Activated CD4-positive, alpha-beta memory T cell treated with anti-CD3 and anti-CD28 coated beads for 36 hours (primary cell): ENCODE results near the gene BTBD3. TPM values are rescaled to one million over a fixed set of nuclear protein-coding genes. Genes with fewer than 3 reads are reported as not detected.
A peak's percentile ranks its signal among the peaks of the same experiment; 100 is the strongest.

Source experiments
- CTCF ChIA-PET: fragments of 350-600 bp; sonication (Branson Sonifier 250); formaldehyde crosslinking; loops from one replicate; lab custom pipeline; 2021; ENCODE audit warnings: antibody characterized with exemption, inconsistent platforms; lab: Charles Lee
- POLR2A ChIA-PET: fragments of 350-600 bp; sonication (Branson Sonifier 250); formaldehyde crosslinking; loops from one replicate; lab custom pipeline; 2021; ENCODE audit warnings: antibody characterized with exemption; lab: Charles Lee
- DNase-seq: peaks from one replicate; pipeline ENCODE4 v3.0.0-alpha.2; 2020
- H3K27ac Mint-ChIP-seq: one replicate; pipeline ENCODE4 v1.8.0; 2021; ENCODE audit warnings: mixed read lengths
- H3K27me3 Mint-ChIP-seq: one replicate; pipeline ENCODE4 v1.8.0; 2021; ENCODE audit warnings: mixed read lengths
- H3K36me3 Mint-ChIP-seq: one replicate; pipeline ENCODE4 v1.8.0; 2021; ENCODE audit warnings: mixed read lengths
- H3K4me1 Mint-ChIP-seq: one replicate; pipeline ENCODE4 v1.8.0; 2021; ENCODE audit warnings: low read depth, mixed read lengths
- H3K4me3 Mint-ChIP-seq: one replicate; pipeline ENCODE4 v1.8.0; 2021; ENCODE audit warnings: mild to moderate bottlenecking, mixed read lengths
- H3K9me3 Mint-ChIP-seq: one replicate; pipeline ENCODE4 v1.8.0; 2021; ENCODE audit warnings: mixed read lengths
- intact Hi-C: fragments of 100-400 bp; cut with micrococcal nuclease; formaldehyde crosslinking; loops from one replicate; pipeline ENCODE4 v1.15.1; 2023
- total RNA-seq, 2 experiments: library from RNA; stranded (reverse); gene quantifications; one replicate each; pipeline ENCODE4 v1.2.3, GENCODE V29; 2021

BTBD3 gene
- total RNA-seq, result 1 to 10 TPM; 1.9 to 2.0 TPM

- no peak for DNase-seq
- no peak within 1 kb of the TSS for H3K4me3 Mint-ChIP-seq
- no peak within 1 kb of the TSS for H3K27ac Mint-ChIP-seq
- H3K9me3 Mint-ChIP-seq, result no peaks in the 10 kb centered on the region
- intact Hi-C loops, result no loop called here
- ChIA-PET CTCF (no interaction called here), POLR2A (no interaction called here)
- no peaks in the 10 kb centered on the region for H3K4me1 Mint-ChIP-seq
- H3K27me3 Mint-ChIP-seq, result no peaks in the 10 kb centered on the region
- H3K36me3 Mint-ChIP-seq, result no peaks in the 10 kb centered on the region
These were observed at the start of gene BTBD3 for GRCh38 chr20:11917663-11918062. TSS of gene BTBD3 (plus strand) at chr20:11917893. CDS start at chr20:11918276, 383 bp downstream.

DNA sequence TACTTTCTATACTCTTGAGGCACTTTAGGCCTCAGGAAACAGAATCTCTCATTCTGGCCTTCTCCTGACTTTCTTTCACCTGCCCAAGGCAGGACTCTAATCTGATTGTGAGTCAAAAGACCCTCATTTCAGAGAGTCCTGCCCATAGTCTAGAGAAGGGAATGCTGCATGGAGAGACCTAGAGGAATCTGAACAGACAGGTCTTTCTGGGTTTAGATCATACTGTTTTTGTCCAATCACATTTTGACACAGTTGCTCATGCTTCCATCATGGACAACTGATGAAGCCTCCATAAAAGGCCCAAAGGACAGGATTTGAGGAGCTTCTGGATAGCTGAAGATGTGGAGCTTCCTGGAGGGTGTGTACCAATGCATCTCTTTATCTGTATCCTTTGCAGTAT, 48.1 kb upstream of the BTBD3 start:
- Mint-ChIP-seq H3K36me3 (no peaks in the 10 kb centered on the region), H3K4me3 (no peak overlapping the region), H3K27me3 (no peaks in the 10 kb centered on the region), H3K4me1 (no peaks in the 10 kb centered on the region), H3K9me3 (no peaks in the 10 kb centered on the region), H3K27ac (no peak overlapping the region)
- CTCF ChIA-PET, result no interaction called here
- intact Hi-C loops, result no loop called here
- DNase-seq, result no peak
- POLR2A ChIA-PET, result no interaction called here

DNA sequence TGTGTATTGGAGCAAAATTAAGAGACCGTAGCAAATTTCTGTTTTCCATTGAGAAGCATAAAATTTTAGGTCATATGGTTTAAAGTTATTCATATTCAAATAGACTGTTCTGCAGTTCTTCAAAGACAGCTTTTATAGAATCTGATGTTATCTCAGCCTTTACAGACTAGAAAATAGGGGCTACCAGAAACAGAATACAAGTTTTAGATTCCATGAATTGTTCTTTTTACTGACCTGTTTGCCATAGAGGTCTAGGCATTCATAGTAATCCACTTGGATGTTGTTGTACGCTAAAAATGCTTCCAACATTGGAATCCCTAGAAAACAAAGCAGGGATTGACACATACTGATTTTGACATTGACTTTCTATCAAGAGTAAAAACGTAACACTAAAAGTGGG, 47.3 kb upstream of the BTBD3 start:
- no peak overlapping the region for H3K27ac Mint-ChIP-seq
- H3K4me1 Mint-ChIP-seq, result no peaks in the 10 kb centered on the region
- POLR2A ChIA-PET, result no interaction called here
- no peaks in the 10 kb centered on the region for H3K27me3 Mint-ChIP-seq
- H3K9me3 Mint-ChIP-seq, result no peaks in the 10 kb centered on the region
- CTCF ChIA-PET, result no interaction called here
- no peaks in the 10 kb centered on the region for H3K36me3 Mint-ChIP-seq
- intact Hi-C loops, result no loop called here
- no peak for DNase-seq
- no peak overlapping the region for H3K4me3 Mint-ChIP-seq

DNA sequence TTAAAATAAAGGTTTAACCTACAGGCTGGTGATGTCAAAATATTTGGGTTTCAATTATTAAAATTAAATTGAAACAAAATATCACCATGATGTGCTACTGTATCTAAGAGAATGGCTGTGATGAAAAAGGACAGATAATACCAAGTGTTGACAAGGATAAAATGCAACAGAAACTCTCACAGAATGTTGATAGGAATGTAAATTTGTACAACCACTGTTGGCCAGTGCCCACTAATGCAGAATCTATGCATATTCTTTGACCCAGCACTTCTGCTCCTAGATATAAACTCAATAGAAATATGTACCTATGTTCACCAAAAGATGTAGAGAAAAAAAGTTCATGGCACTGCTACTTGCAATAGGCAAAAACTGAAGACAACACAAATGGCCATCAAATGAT, 41.1 kb upstream of the BTBD3 start:
- Mint-ChIP-seq H3K4me1 (no peaks in the 10 kb centered on the region), H3K4me3 (no peak overlapping the region), H3K36me3 (no peaks in the 10 kb centered on the region), H3K27me3 (no peaks in the 10 kb centered on the region), H3K27ac (no peak overlapping the region), H3K9me3 (peaks cover 6% of the 10 kb centered on the region)
- intact Hi-C loops, result no loop called here
- POLR2A ChIA-PET, result no interaction called here
- DNase-seq, result no peak
- CTCF ChIA-PET, result no interaction called here

DNA sequence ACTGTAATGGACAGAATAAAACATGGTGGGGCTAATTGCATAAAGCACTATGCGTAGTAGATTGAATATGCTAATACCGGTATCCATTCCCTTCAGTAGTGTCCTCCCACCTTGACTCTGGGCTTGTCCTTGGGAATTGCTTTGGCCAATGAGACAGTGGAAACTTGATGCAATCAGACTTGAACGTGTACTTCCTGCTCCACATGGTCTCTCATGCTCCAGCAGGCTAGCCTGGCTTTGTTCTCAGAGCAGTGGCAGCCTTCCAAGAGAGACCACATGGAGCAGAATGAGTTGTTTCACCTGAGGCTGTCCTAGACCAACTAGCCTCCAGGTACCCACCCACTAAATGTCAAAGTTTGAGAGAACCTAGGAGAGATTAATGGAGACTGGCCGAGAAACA, 37.0 kb upstream of the BTBD3 start:
- CTCF ChIA-PET, result no interaction called here

DNA sequence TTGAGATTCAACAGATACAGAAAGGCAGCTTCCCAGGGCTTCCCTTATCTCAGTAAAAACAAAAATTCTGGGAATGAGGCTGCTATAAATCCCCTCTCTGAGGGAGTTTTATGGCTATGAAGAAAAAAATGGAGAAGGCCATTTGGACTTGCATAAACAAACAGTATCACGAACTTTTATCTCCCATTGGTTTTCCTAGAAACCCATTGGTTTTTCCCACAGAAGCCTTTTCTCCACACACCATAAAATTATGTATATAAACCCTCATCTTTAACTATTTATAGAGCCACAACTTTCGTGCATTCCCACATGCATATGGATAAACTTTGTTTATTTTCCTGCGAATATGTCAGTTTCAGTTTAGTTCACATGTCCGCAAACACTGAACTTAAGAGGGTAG, 36.2 kb upstream of the BTBD3 start:
- Mint-ChIP-seq H3K4me3 (no peak overlapping the region), H3K27me3 (no peaks in the 10 kb centered on the region), H3K4me1 (no peaks in the 10 kb centered on the region), H3K27ac (no peak overlapping the region), H3K36me3 (no peaks in the 10 kb centered on the region), H3K9me3 (peaks cover 14% of the 10 kb centered on the region)
- intact Hi-C loops, result no loop called here
- ChIA-PET POLR2A (no interaction called here), CTCF (no interaction called here)
- no peak for DNase-seq

More for the DNA sequence above, 37.0 kb upstream of the BTBD3 start:
- Mint-ChIP-seq H3K9me3 (peaks cover 14% of the 10 kb centered on the region), H3K27ac (no peak overlapping the region), H3K4me3 (no peak overlapping the region), H3K4me1 (no peaks in the 10 kb centered on the region), H3K36me3 (no peaks in the 10 kb centered on the region), H3K27me3 (no peaks in the 10 kb centered on the region)
- intact Hi-C loops, result no loop called here
- DNase-seq, result no peak
- POLR2A ChIA-PET, result no interaction called here

DNA sequence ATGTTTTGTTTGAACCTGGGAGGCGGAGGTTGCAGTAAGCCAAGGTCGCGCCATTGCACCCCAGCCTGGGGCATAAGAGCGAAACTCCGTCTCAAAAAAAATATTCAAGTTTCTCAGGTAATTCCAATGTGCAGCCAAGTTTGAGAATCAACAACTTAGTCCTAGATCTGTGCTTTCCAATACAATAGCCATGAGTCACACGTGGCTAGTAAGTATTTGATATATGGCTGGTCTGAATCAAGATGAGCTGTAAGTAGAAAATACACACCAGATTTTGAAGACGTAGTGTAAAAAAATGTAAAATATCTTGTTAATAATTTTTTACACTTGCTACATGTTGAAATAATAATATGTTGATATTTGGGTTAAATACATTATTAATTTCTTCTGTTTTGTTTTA, 35.0 kb upstream of the BTBD3 start:
- H3K9me3 Mint-ChIP-seq, result peaks cover 14% of the 10 kb centered on the region
- H3K36me3 Mint-ChIP-seq, result no peaks in the 10 kb centered on the region
- intact Hi-C loops, result no loop called here
- no peak overlapping the region for H3K27ac Mint-ChIP-seq
- H3K4me3 Mint-ChIP-seq, result no peak overlapping the region
- DNase-seq, result no peak
- ChIA-PET POLR2A (no interaction called here), CTCF (no interaction called here)
- no peaks in the 10 kb centered on the region for H3K27me3 Mint-ChIP-seq
- no peaks in the 10 kb centered on the region for H3K4me1 Mint-ChIP-seq

DNA sequence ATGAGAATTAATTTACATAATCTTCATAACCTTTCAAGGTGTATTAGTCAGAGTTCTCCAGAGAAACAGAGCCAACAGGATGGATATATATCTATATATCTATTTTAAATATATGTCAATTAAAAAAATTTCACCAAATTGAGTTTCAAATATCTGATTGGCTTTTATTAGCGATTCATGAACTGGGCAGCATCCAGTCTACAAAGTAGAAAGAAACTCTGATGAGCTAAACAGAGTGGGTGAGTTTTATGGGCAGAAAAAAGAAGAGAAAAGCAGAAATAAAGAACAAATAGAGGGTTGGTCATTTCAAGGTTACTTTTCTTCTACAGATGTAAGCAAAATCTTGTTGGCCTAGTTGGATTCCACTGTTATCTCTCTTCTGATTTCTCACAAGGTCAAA, 29.0 kb upstream of the BTBD3 start:
- CTCF ChIA-PET, result no interaction called here
- POLR2A ChIA-PET, result no interaction called here
- peaks cover 24% of the 10 kb centered on the region for H3K27me3 Mint-ChIP-seq

GRCh38 chr20:11890331-11891076, 27.2 kb upstream of the BTBD3 start:
- Mint-ChIP-seq H3K27me3 (peaks cover 24% of the 10 kb centered on the region), H3K27ac (no peak overlapping the region), H3K4me1 (peaks cover 10% of the 10 kb centered on the region), H3K9me3 (peaks cover 3% of the 10 kb centered on the region), H3K36me3 (peaks cover 5% of the 10 kb centered on the region), H3K4me3 (peak overlapping the region; percentile 55)
- DNase-seq, result peak; percentile 49
- CTCF ChIA-PET, result no interaction called here
- POLR2A ChIA-PET, result no interaction called here
- intact Hi-C loops, result no loop called here

More for the DNA sequence above, 29.0 kb upstream of the BTBD3 start:
- Mint-ChIP-seq H3K9me3 (peaks cover 8% of the 10 kb centered on the region), H3K4me1 (peaks cover 10% of the 10 kb centered on the region), H3K36me3 (peaks cover 5% of the 10 kb centered on the region), H3K27ac (no peak overlapping the region), H3K4me3 (no peak overlapping the region)
- DNase-seq, result no peak
- intact Hi-C loops, result no loop called here

DNA sequence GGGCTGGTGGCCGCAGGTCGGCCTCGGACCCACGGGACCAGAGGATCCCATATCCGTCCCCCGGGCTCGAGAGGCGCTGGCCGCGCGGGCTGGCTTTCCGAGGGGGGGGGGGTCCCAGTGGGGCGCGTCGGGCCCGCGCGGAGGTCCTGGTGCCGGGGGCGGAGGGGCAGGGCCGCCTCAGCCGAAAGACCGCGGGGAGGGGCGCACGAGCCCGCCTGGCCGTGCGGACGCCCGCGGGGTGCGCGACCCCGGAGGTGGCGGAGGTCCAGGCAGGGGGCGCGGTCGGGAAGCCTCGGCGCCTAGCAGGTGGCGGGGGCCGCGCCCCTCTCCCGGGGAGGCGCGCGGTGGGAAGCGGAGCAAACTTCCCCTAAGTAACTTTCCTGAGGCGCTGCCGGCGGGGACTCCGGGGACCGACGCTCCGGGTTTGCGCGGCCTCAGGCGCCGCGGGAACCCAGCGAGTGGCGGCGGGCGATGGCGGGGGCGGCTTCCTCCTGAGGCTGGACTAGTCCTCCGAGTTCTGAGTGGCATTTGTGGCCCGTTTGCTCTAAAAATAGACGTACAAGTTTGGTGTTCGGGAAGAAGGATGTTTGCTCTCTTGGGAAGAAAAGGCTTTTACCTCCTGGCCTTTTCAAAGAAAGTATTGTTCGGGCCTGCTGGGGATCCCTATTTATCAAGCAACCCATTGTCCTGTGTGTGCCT, 26.5 kb upstream of the BTBD3 start:
- Mint-ChIP-seq H3K36me3 (peaks cover 5% of the 10 kb centered on the region), H3K4me1 (peaks cover 10% of the 10 kb centered on the region), H3K4me3 (peak overlapping the region; percentile 38), H3K27ac (no peak overlapping the region), H3K9me3 (peaks cover 3% of the 10 kb centered on the region), H3K27me3 (peaks cover 24% of the 10 kb centered on the region)
- DNase-seq, result peak; percentile 27
- POLR2A ChIA-PET, result no interaction called here
- intact Hi-C loops, result no loop called here
- CTCF ChIA-PET, result no interaction called here

- POLR2A ChIA-PET, result no interaction called here
- Mint-ChIP-seq H3K4me1 (peaks cover 10% of the 10 kb centered on the region), H3K4me3 (peak overlapping the region; percentile 38), H3K36me3 (peaks cover 5% of the 10 kb centered on the region), H3K9me3 (peaks cover 3% of the 10 kb centered on the region), H3K27ac (no peak overlapping the region), H3K27me3 (peaks cover 24% of the 10 kb centered on the region)
- intact Hi-C loops, result no loop called here
- DNase-seq, result peak; percentile 45
- CTCF ChIA-PET, result no interaction called here
These were observed 25.7 kb upstream of the BTBD3 start for GRCh38 chr20:11891776-11892545.

- peaks cover 10% of the 10 kb centered on the region for H3K4me1 Mint-ChIP-seq
- peaks cover 6% of the 10 kb centered on the region for H3K36me3 Mint-ChIP-seq
- intact Hi-C loops, result no loop called here
- CTCF ChIA-PET, result no interaction called here
- no peak for DNase-seq
- H3K4me3 Mint-ChIP-seq, result no peak overlapping the region
- H3K27me3 Mint-ChIP-seq, result peaks cover 24% of the 10 kb centered on the region
- peaks cover 3% of the 10 kb centered on the region for H3K9me3 Mint-ChIP-seq
- POLR2A ChIA-PET, result no interaction called here
- no peak overlapping the region for H3K27ac Mint-ChIP-seq
These were observed 23.6 kb upstream of the BTBD3 start for GRCh38 chr20:11894062-11894461.
